ENCODE data around the gene ATL1.

ATL1 gene

GRCh38 chr14:50559990-50560930 lies at the start of gene ATL1:
Gene ATL1, plus strand, starts transcription at chr14:50560145. Its CDS starts 121 bp downstream, at chr14:50560266.
- in situ Hi-C loops (cut with MboI; ENCODE audit: low sequenced_read_pairs): no loop called here

- in situ Hi-C loops (cut with MboI; ENCODE audit: low sequenced_read_pairs): no loop called here
Measured at GRCh38 chr14:50510157-50510556, 49.8 kb upstream of the ATL1 start.

DNA sequence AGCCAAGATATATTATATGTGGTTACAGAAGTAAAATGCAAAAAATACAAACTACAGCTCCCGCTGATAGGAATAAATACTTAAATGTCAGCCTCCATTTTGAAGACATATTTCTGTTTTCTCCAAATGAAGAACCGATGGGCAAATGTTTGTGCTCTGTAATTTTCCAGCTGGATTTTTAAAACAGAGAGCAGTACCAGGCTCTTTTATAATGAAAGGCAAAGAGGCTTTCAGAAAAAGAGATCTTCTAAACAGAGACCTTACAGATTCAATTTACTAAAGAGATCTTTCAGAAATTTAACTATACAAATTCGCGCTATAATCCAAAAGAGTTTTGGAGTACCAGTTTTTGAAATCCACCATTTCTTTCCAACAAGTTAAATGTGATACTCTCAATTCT lies 47.5 kb upstream of the ATL1 start:
- in situ Hi-C loops (cut with MboI; ENCODE audit: low sequenced_read_pairs): no loop called here

GRCh38 chr14:50516091-50516490 lies 43.9 kb upstream of the ATL1 start:
- in situ Hi-C loops (cut with MboI; ENCODE audit: low sequenced_read_pairs): no loop called here

DNA sequence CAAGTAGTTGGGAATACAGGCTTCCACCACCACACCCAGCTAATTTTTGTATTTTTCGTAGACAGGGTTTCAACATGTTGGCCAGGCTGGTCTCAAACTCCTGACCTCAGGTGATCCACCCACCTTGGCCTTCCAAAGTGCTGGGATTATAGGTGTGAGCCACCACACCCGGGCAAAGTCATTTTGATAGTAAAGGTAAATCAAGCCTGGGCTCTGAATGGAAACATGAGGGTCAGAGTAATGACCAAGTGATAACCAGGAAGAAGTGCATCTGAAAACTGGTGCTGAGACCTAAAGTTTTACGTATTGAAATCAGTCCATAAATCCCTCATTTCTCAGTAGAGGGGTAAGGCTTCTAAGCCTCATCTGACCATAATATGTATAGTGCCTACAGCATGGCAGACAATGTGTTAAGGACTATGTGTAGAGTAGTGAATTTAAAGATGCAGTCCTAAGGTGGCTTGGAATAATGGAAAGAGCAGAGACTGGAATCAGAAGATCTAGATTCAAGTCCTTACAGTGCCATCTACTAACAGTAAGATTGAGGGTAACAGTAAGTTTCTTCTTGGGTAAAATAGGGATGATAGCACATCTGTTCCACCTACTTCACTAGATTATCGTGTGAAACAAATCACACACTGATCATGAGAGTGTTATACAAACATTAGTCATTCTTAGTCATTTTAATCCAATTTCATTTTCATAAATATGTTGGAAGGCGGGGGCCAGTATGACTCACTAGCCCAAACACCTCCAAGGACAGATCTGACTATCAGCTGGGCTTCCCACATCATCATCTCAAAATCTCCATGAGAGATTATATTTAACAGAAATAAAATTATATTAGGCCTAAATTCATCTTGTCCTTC lies 38.8 kb upstream of the ATL1 start:
- in situ Hi-C loops (cut with MboI; ENCODE audit: low sequenced_read_pairs): no loop called here

- in situ Hi-C loops (cut with MboI; ENCODE audit: low sequenced_read_pairs): no loop called here
Measured at GRCh38 chr14:50521912-50522341, 38.0 kb upstream of the ATL1 start.

DNA sequence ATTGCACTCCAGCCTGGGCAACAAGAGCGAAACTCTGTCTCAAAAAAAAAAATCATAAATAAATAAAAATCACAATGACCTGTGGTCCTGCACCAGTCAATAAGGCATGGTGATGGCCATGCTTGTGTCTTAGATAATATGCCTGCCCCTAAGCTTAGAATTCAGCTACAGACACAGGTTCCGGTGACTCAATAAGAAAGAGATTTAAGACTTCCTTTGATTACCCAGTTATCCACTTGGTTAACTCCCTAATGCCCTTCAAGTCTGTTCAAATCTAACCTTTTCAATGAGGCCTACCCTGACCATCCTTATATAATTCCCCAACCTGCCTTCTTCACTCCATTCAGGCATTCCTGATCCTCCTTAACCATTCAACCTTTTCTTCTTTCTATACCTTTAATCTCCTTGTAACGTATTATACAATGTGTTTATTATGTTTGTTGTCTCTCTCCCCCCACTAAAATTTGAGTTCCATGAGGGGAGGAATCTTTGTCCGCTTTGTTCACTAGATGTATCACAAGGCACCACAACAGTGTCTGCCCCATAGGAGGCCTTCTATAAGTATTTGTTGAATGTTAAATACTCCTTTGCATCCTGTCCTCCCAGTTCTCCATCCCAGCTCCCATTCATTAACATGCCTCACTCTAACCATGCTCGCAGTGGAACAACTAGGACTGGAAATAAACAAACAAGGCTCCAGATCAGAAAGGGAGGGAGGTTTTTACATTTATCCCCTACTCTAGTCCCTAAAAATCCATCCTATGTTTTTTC lies 36.5 kb upstream of the ATL1 start:
- in situ Hi-C loops (cut with MboI; ENCODE audit: low sequenced_read_pairs): no loop called here

- in situ Hi-C loops (cut with MboI; ENCODE audit: low sequenced_read_pairs): no loop called here
Measured at GRCh38 chr14:50524060-50524459, 35.9 kb upstream of the ATL1 start.

DNA sequence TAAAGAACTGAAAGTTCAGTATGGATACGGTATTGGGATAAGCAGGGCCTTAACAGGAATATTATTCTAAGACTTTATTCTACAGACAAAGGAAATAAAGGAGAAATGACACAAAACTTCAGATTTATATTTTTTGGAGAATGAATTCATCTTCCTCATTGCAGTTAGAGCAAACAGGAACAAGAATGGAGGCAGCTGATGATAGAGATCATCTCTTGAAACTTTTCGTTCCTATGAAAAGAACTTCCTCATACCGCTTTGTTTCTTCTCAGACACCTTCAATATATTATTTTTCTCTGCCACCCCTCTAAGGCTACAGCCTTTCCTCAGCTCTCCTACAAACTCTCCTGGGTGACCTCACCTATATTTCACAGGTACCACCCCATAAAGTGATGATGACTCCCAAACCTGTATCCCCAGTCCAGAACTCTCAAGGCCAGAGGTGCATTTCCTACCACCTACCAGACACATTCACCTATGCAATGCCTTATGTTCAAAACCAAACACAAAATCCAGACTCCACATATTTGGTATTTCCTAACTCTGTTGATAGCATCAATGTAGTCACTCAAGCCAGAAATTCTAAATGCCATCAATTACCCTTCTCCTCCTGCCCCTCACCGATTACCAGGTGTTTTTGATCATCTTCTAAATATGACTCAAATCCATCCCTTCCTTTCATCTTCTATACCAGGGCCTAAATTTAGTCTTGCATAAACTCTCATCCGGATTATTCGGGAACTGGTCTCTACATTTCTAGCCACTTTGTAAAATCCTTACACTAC lies 35.0 kb upstream of the ATL1 start:
- in situ Hi-C loops (cut with MboI; ENCODE audit: low sequenced_read_pairs): no loop called here

GRCh38 chr14:50528000-50528399 lies 31.9 kb upstream of the ATL1 start:
- in situ Hi-C loops (cut with MboI; ENCODE audit: low sequenced_read_pairs): no loop called here

DNA sequence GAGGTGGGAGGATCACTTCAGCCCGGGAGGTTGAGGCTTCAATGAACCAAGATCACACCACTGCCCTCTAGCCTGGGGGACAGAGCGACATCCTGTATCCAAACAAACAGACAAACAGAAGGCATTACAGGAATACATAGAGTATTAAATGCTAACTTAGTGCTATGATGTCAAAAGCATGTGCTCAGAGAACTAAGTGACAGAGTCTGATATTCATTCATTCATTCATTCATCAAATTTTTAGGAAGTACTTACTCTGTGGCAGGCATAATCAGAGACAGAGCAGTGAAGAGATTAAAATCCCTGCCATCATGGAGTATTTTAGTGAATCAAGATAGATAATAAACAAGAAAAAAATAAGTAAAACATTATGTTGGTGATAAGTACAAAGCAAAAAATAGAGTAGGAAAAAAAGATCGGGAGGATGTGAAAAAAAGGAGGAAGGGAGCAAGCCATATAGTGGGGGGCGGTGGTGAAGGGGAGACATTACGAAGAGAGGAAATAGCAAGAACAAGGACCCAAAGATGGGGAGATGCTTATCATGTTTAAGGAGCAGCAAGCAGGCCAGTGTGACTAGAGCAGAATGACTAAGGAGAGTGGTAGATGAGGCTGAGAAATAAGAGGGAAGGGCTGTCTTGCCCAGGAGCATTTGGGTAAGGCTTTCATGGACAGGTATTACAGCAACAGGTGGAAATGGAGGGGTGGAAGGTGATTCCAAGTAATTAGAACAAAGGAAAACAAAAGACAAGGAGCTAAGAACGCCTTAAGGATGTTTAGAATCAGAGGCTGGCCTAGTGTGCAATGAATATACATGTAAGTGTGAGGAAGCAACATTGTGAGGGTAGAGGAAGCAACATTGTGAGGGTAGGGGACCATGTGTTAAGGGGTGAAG lies 30.4 kb upstream of the ATL1 start:
- in situ Hi-C loops (cut with MboI; ENCODE audit: low sequenced_read_pairs): no loop called here

DNA sequence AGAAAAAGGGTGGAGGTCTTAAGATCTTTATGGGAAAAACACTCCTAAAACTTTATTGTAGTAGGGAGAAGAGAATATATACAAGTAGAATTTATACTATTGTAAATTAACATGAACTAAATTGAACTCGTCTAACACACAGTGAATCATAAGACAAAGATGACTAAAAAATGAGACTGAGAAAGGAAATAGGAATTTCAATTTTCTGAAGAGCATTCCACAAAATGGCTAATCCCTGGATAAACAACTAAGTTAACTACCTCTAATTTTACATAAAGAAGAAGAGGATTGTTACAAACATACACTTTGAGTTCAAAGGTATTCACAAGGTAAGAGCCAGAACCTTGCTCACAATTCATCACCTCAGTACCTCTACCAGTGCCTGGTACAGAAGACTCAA lies 29.6 kb upstream of the ATL1 start:
- in situ Hi-C loops (cut with MboI; ENCODE audit: low sequenced_read_pairs): no loop called here

DNA sequence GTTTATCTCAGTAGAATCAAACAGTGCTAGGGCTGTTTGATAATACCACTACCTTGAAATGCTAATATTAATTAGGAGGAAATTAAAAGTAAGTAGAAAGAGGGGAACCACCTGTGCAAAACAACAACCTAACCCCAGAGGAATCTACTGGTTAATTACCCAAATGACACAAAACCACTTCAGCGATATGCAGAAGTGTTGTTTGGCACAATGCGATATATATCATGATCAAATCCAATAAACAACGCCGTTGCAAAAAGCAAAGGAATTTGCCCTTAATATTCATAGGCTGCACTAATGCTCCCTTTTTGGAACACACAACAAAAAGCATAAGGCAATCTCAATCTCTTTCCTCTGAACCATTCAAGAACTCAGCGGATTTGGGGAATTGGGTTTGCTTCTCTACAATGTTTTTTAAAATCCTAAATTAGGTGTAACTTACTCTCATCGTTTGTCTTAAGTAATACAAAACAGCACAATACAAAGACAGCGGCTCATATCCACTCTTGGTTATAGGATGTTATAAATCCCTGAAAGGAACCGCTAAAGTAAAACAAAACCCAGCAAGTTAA lies 29.1 kb upstream of the ATL1 start:
- in situ Hi-C loops (cut with MboI; ENCODE audit: low sequenced_read_pairs): no loop called here

GRCh38 chr14:50531595-50532501 lies 28.1 kb upstream of the ATL1 start:
- in situ Hi-C loops (cut with MboI; ENCODE audit: low sequenced_read_pairs): no loop called here

- in situ Hi-C loops (cut with MboI; ENCODE audit: low sequenced_read_pairs): no loop called here
Measured at GRCh38 chr14:50532502-50533240, 27.3 kb upstream of the ATL1 start, which contains the start of gene MAP4K5. Gene MAP4K5, minus strand, starts transcription at chr14:50532569. Its CDS starts 520 bp downstream, at chr14:50532049.

DNA sequence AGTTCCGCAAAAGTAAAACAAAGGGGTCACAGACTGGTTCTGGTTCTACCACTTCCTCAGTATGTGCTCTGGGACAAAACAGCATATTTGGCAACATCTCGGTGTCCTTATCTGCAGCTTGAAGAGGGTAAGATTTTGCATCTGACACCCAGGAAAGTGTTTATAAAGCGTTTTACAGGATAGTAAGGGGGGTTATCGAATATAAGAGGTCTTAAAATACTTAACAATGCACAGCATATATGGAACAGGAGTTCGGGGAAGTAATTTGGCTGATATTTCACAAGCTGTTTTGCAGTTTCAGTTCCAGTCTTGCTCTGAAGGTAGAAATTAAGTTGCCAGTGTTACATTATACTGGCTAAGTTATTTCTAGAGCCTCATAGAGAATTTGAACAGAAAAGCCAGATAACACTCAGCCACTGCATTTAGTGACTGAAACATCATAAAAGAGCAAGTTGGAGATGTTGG lies 26.7 kb upstream of the ATL1 start:
- in situ Hi-C loops (cut with MboI; ENCODE audit: low sequenced_read_pairs): no loop called here

- in situ Hi-C loops (cut with MboI; ENCODE audit: low sequenced_read_pairs): no loop called here
Measured at GRCh38 chr14:50533806-50534205, 26.1 kb upstream of the ATL1 start.

Measured in hTERT RPE-1 (cell line).